Mesendoderm (in vitro differentiated cells): ENCODE results near the gene LRBA.

Experiments
- DNase-seq: peaks from one replicate; pipeline ENCODE4 v3.0.0; 2013
- H2AK5ac ChIP-seq: 2 replicates; pipeline ENCODE4 v1.6.1; 2013; ENCODE audit warnings: low read length, inconsistent platforms
- H2BK120ac ChIP-seq: 2 replicates; pipeline ENCODE4 v1.6.1; 2013; ENCODE audit warnings: low read depth, mild to moderate bottlenecking, low read length, moderate library complexity, mixed read lengths
- H2BK15ac ChIP-seq: replicated peaks from 2 replicates; pipeline ENCODE4 v1.6.1; 2013; ENCODE audit warnings: low read depth, mild to moderate bottlenecking, moderate library complexity
- H2BK5ac ChIP-seq: 2 replicates; pipeline ENCODE4 v1.6.1; 2013; ENCODE audit warnings: low read length, inconsistent platforms
- H3K18ac ChIP-seq: 2 replicates; pipeline ENCODE4 v1.6.1; 2013; ENCODE audit warnings: mild to moderate bottlenecking, low read length, mixed read lengths
- H3K23ac ChIP-seq: one replicate; pipeline ENCODE4 v1.6.1; 2013; ENCODE audit warnings: low read length
- H3K27ac ChIP-seq: 2 replicates; pipeline ENCODE4 v1.5.1; 2013; ENCODE audit warnings: low read depth, mild to moderate bottlenecking, inconsistent platforms, low read length, moderate library complexity
- H3K27me3 ChIP-seq: 2 replicates; pipeline ENCODE4 v1.6.1; 2013; ENCODE audit warnings: low read length, control low read depth, mild to moderate bottlenecking, inconsistent platforms; ENCODE audit not compliant: insufficient read depth, poor library complexity
- H3K36me3 ChIP-seq: 2 replicates; pipeline ENCODE4 v1.6.1; 2013; ENCODE audit warnings: low read length, inconsistent platforms; ENCODE audit not compliant: control insufficient read depth, insufficient read depth
- H3K4ac ChIP-seq: one replicate; pipeline ENCODE4 v1.6.1; 2013; ENCODE audit warnings: low read depth, mild to moderate bottlenecking, low read length, moderate library complexity
- H3K4me1 ChIP-seq: 2 replicates; pipeline ENCODE4 v1.6.1; 2013; ENCODE audit warnings: low read depth, low read length, inconsistent platforms; ENCODE audit not compliant: control insufficient read depth
- H3K4me2 ChIP-seq: 2 replicates; pipeline ENCODE4 v1.6.1; 2013; ENCODE audit warnings: low read length
- H3K4me3 ChIP-seq: 2 replicates; pipeline ENCODE4 v1.5.1; 2013; ENCODE audit warnings: mild to moderate bottlenecking, low read length
- H3K56ac ChIP-seq: one replicate; pipeline ENCODE4 v1.6.1; 2013; ENCODE audit warnings: low read length
- H3K79me1 ChIP-seq: 2 replicates; pipeline ENCODE4 v1.6.1; 2013; ENCODE audit warnings: low read length, inconsistent platforms
- H3K79me2 ChIP-seq: 2 replicates; pipeline ENCODE4 v1.6.1; 2013; ENCODE audit warnings: mild to moderate bottlenecking, low read length; ENCODE audit not compliant: control insufficient read depth, insufficient read depth
- H3K9ac ChIP-seq: 2 replicates; pipeline ENCODE4 v1.6.1; 2013; ENCODE audit warnings: low read length, inconsistent platforms
- H4K5ac ChIP-seq: one replicate; pipeline ENCODE4 v1.6.1; 2013; ENCODE audit warnings: low read length
- H4K8ac ChIP-seq: one replicate; pipeline ENCODE4 v1.6.1; 2013; ENCODE audit warnings: low read depth, mild to moderate bottlenecking, control low read depth, low read length, moderate library complexity
- WGBS: extraction: QIAGEN DNeasy Blood & Tissue Kit; methylation state at CpG from one replicate; pipeline ENCODE4 v1.1.7; 2013; ENCODE audit warnings: low lambda C conversion rate, missing lambda C conversion rate; ENCODE audit not compliant: insufficient coverage; ENCODE audit errors: extremely low coverage; 5-methylcytosine and 5-hydroxymethylcytosine counted together

Gene LRBA

GRCh38 chr4:150624055-150624454 lies 391.0 kb downstream of the LRBA start:
- WGBS, result 100% methylated on average over 1 of the region's 1 CpG
- Histone ChIP-seq H2BK15ac (no peak overlapping the region), H3K79me2 (no peaks in the 10 kb centered on the region), H3K27me3 (no peaks in the 10 kb centered on the region), H2AK5ac (no peak overlapping the region), H3K79me1 (no peaks in the 10 kb centered on the region), H4K8ac (no peak overlapping the region), H4K5ac (no peak overlapping the region), H3K9ac (no peak overlapping the region), H3K27ac (no peak overlapping the region), H3K4me2 (no peak overlapping the region), H3K23ac (no peak overlapping the region), H2BK5ac (no peak overlapping the region), H3K4ac (no peak overlapping the region), H3K18ac (no peak overlapping the region), H2BK120ac (no peak overlapping the region), H3K56ac (no peak overlapping the region), H3K4me3 (no peak overlapping the region), H3K4me1 (no peaks in the 10 kb centered on the region), H3K36me3 (no peaks in the 10 kb centered on the region)
- no peak for DNase-seq

GRCh38 chr4:150619042-150619441 lies 396.0 kb downstream of the LRBA start:
- no peak overlapping the region for H3K9ac ChIP-seq
- no peak overlapping the region for H2BK120ac ChIP-seq
- H3K4me1 ChIP-seq, result no peaks in the 10 kb centered on the region
- H3K18ac ChIP-seq, result no peak overlapping the region
- no peak overlapping the region for H3K27ac ChIP-seq
- H3K79me2 ChIP-seq, result no peaks in the 10 kb centered on the region
- H2BK15ac ChIP-seq, result no peak overlapping the region
- H3K36me3 ChIP-seq, result no peaks in the 10 kb centered on the region
- no peaks in the 10 kb centered on the region for H3K27me3 ChIP-seq
- no peak overlapping the region for H3K4me2 ChIP-seq
- H3K4me3 ChIP-seq, result no peak overlapping the region
- no peak overlapping the region for H3K23ac ChIP-seq
- DNase-seq, result no peak
- no peak overlapping the region for H4K5ac ChIP-seq
- no peak overlapping the region for H3K56ac ChIP-seq
- no peak overlapping the region for H3K4ac ChIP-seq
- no CpG with 5 or more reads among the region's 1 CpG for WGBS
- no peaks in the 10 kb centered on the region for H3K79me1 ChIP-seq
- H4K8ac ChIP-seq, result no peak overlapping the region
- H2BK5ac ChIP-seq, result no peak overlapping the region
- no peak overlapping the region for H2AK5ac ChIP-seq

- Histone ChIP-seq H3K36me3 (no peaks in the 10 kb centered on the region), H3K4ac (no peak overlapping the region), H2BK120ac (no peak overlapping the region), H3K27me3 (no peaks in the 10 kb centered on the region), H3K79me2 (no peaks in the 10 kb centered on the region), H2BK5ac (no peak overlapping the region), H2BK15ac (no peak overlapping the region), H3K4me1 (no peaks in the 10 kb centered on the region), H4K5ac (no peak overlapping the region), H3K23ac (no peak overlapping the region), H4K8ac (no peak overlapping the region), H3K79me1 (no peaks in the 10 kb centered on the region), H3K4me3 (no peak overlapping the region), H3K9ac (no peak overlapping the region), H3K27ac (no peak overlapping the region), H2AK5ac (no peak overlapping the region), H3K4me2 (no peak overlapping the region), H3K56ac (no peak overlapping the region), H3K18ac (no peak overlapping the region)
- no peak for DNase-seq
- WGBS, result no CpG with 5 or more reads among the region's 3 CpGs
Observed at GRCh38 chr4:150609131-150609530, 406.0 kb downstream of the LRBA start.

GRCh38 chr4:150600812-150601445 lies 414.2 kb downstream of the LRBA start:
- peak overlapping the region; percentile 39 for H3K18ac ChIP-seq
- H2BK5ac ChIP-seq, result no peak overlapping the region
- no peak overlapping the region for H3K4ac ChIP-seq
- H3K36me3 ChIP-seq, result no peaks in the 10 kb centered on the region
- no peak overlapping the region for H3K23ac ChIP-seq
- H3K4me3 ChIP-seq, result no peak overlapping the region
- H2BK15ac ChIP-seq, result no peak overlapping the region
- H3K9ac ChIP-seq, result no peak overlapping the region
- H3K27ac ChIP-seq, result no peak overlapping the region
- H3K79me2 ChIP-seq, result no peaks in the 10 kb centered on the region
- no peak overlapping the region for H3K4me2 ChIP-seq
- H3K27me3 ChIP-seq, result no peaks in the 10 kb centered on the region
- H3K4me1 ChIP-seq, result no peaks in the 10 kb centered on the region
- no peak overlapping the region for H4K8ac ChIP-seq
- no peak overlapping the region for H3K56ac ChIP-seq
- no peak for DNase-seq
- H4K5ac ChIP-seq, result no peak overlapping the region
- no CpG with 5 or more reads among the region's 5 CpGs for WGBS
- H3K79me1 ChIP-seq, result no peaks in the 10 kb centered on the region
- H2AK5ac ChIP-seq, result no peak overlapping the region
- H2BK120ac ChIP-seq, result no peak overlapping the region

- H3K23ac ChIP-seq, result no peak overlapping the region
- H4K8ac ChIP-seq, result no peak overlapping the region
- H3K4ac ChIP-seq, result no peak overlapping the region
- H3K79me1 ChIP-seq, result no peaks in the 10 kb centered on the region
- no peak overlapping the region for H3K27ac ChIP-seq
- WGBS, result no CpG with 5 or more reads among the region's 1 CpG
- H3K36me3 ChIP-seq, result no peaks in the 10 kb centered on the region
- no peaks in the 10 kb centered on the region for H3K4me1 ChIP-seq
- no peak overlapping the region for H3K9ac ChIP-seq
- H2BK15ac ChIP-seq, result no peak overlapping the region
- no peaks in the 10 kb centered on the region for H3K79me2 ChIP-seq
- H3K4me2 ChIP-seq, result no peak overlapping the region
- no peaks in the 10 kb centered on the region for H3K27me3 ChIP-seq
- H3K18ac ChIP-seq, result no peak overlapping the region
- no peak overlapping the region for H4K5ac ChIP-seq
- DNase-seq, result no peak
- H3K56ac ChIP-seq, result no peak overlapping the region
- no peak overlapping the region for H2AK5ac ChIP-seq
- no peak overlapping the region for H2BK120ac ChIP-seq
- no peak overlapping the region for H3K4me3 ChIP-seq
- H2BK5ac ChIP-seq, result no peak overlapping the region
Observed at GRCh38 chr4:150599547-150599946, 415.5 kb downstream of the LRBA start.

- Histone ChIP-seq H3K9ac (no peak overlapping the region), H2AK5ac (no peak overlapping the region), H3K27me3 (no peaks in the 10 kb centered on the region), H3K36me3 (no peaks in the 10 kb centered on the region), H4K5ac (no peak overlapping the region), H3K56ac (no peak overlapping the region), H2BK15ac (no peak overlapping the region), H2BK120ac (no peak overlapping the region), H3K23ac (no peak overlapping the region), H3K79me1 (no peaks in the 10 kb centered on the region), H3K4me3 (no peak overlapping the region), H3K4me2 (no peak overlapping the region), H4K8ac (no peak overlapping the region), H3K27ac (no peak overlapping the region), H3K18ac (no peak overlapping the region), H3K4me1 (no peaks in the 10 kb centered on the region), H3K79me2 (no peaks in the 10 kb centered on the region), H2BK5ac (no peak overlapping the region), H3K4ac (no peak overlapping the region)
- no peak for DNase-seq
- no CpG with 5 or more reads among the region's 12 CpGs for WGBS
Observed at GRCh38 chr4:150598909-150599308, 416.2 kb downstream of the LRBA start.
